Measurements from ENCODE around the gene CHRNA9. TPM values are rescaled to one million over a fixed set of nuclear protein-coding genes. Genes with fewer than 3 reads are reported as not detected.
A peak's percentile ranks its signal among the peaks of the same experiment; 100 is the strongest.

The CHRNA9 gene
- polyA plus RNA-seq, 1 donor (not counting 4 experiments of a cell fraction or from before 2014, with no cell fraction given), result 0.03 TPM

- TF ChIP-seq CTCF (optimal IDR thresholded peaks at IDR 0.05 in 1 of 3, IDR thresholded peaks at IDR 0.05 in 1 of 3, conservative IDR thresholded peaks at IDR 0.05 in 1 of 3; ENCODE audit: extremely low read depth in 1 of 3, insufficient read depth in 2 of 3, low read length in 3 of 3) (no peak), EZH2 (IDR thresholded peaks at IDR 0.05; ENCODE audit: low read length) (no peak)
- Histone ChIP-seq H3K4me3 (ENCODE audit: control insufficient read depth in 2 of 3, extremely low read depth in 1 of 3, insufficient read depth in 2 of 3, low read depth in 1 of 3, low read length in 3 of 3) (no peak overlapping the region), H3K27ac (ENCODE audit: control insufficient read depth, insufficient read depth, low read length) (no peak overlapping the region), H3K4me2 (ENCODE audit: control insufficient read depth, extremely low read depth, insufficient read depth, low read depth, low read length) (no peak overlapping the region), H4K20me1 (ENCODE audit: control insufficient read depth, extremely low read depth, insufficient read depth, low read length) (no peaks in the 10 kb centered on the region), H3K27me3 (ENCODE audit: control insufficient read depth, extremely low read depth, insufficient read depth, low read length) (no peaks in the 10 kb centered on the region), H3K9me1 (ENCODE audit: control insufficient read depth, extremely low read depth, insufficient read depth, low read length) (no peaks in the 10 kb centered on the region), H3K79me2 (ENCODE audit: control insufficient read depth, insufficient read depth, low read length) (no peaks in the 10 kb centered on the region), H3K4me1 (ENCODE audit: control insufficient read depth, extremely low read depth, insufficient read depth, low read length) (peaks cover 21% of the 10 kb centered on the region), H3K36me3 (ENCODE audit: control insufficient read depth in 2 of 2, extremely low read depth in 1 of 2, insufficient read depth in 2 of 2, low read length in 2 of 2) (no peaks in the 10 kb centered on the region), H3K9me3 (ENCODE audit: control insufficient read depth, low read depth, low read length) (no peaks in the 10 kb centered on the region), H2AFZ (ENCODE audit: control insufficient read depth, low read length) (no peak overlapping the region), H3K9ac (ENCODE audit: control insufficient read depth, extremely low read depth, insufficient read depth, low read length) (no peak overlapping the region)
- DNase-seq (ENCODE audit: low read depth, low spot score) (no peak), FAIRE-seq (no peak)
- dilution Hi-C loops (cut with MboI; ENCODE audit: extremely low pct_ligation_motif_present, low sequenced_read_pairs), result no loop called here
Measured at GRCh38 chr4:40323866-40324265, 11.3 kb upstream of the CHRNA9 start.

- H3K9ac ChIP-seq (ENCODE audit: control insufficient read depth, extremely low read depth, insufficient read depth, low read length), result no peak overlapping the region
- no peak overlapping the region for H3K27ac ChIP-seq (ENCODE audit: control insufficient read depth, insufficient read depth, low read length)
- H3K4me2 ChIP-seq (ENCODE audit: control insufficient read depth, extremely low read depth, insufficient read depth, low read depth, low read length), result no peak overlapping the region
- TF ChIP-seq CTCF (optimal IDR thresholded peaks at IDR 0.05 in 1 of 3, IDR thresholded peaks at IDR 0.05 in 1 of 3, conservative IDR thresholded peaks at IDR 0.05 in 1 of 3; ENCODE audit: extremely low read depth in 1 of 3, insufficient read depth in 2 of 3, low read length in 3 of 3) (peak; percentile 74 to 83 (median 83)), EZH2 (IDR thresholded peaks at IDR 0.05; ENCODE audit: low read length) (no peak)
- no peak overlapping the region for H3K4me3 ChIP-seq (ENCODE audit: control insufficient read depth in 2 of 3, extremely low read depth in 1 of 3, insufficient read depth in 2 of 3, low read depth in 1 of 3, low read length in 3 of 3)
- peaks cover 21% of the 10 kb centered on the region for H3K4me1 ChIP-seq (ENCODE audit: control insufficient read depth, extremely low read depth, insufficient read depth, low read length)
- no peaks in the 10 kb centered on the region for H4K20me1 ChIP-seq (ENCODE audit: control insufficient read depth, extremely low read depth, insufficient read depth, low read length)
- no peaks in the 10 kb centered on the region for H3K9me1 ChIP-seq (ENCODE audit: control insufficient read depth, extremely low read depth, insufficient read depth, low read length)
- DNase-seq (ENCODE audit: low read depth, low spot score), result peak; percentile 40
- H3K79me2 ChIP-seq (ENCODE audit: control insufficient read depth, insufficient read depth, low read length), result no peaks in the 10 kb centered on the region
- no peaks in the 10 kb centered on the region for H3K27me3 ChIP-seq (ENCODE audit: control insufficient read depth, extremely low read depth, insufficient read depth, low read length)
- no peaks in the 10 kb centered on the region for H3K36me3 ChIP-seq (ENCODE audit: control insufficient read depth in 2 of 2, extremely low read depth in 1 of 2, insufficient read depth in 2 of 2, low read length in 2 of 2)
- FAIRE-seq, result no peak
- H3K9me3 ChIP-seq (ENCODE audit: control insufficient read depth, low read depth, low read length), result no peaks in the 10 kb centered on the region
- dilution Hi-C loops (cut with MboI; ENCODE audit: extremely low pct_ligation_motif_present, low sequenced_read_pairs), result no loop called here
- no peak overlapping the region for H2AFZ ChIP-seq (ENCODE audit: control insufficient read depth, low read length)
Measured at GRCh38 chr4:40325406-40326019, 9.6 kb upstream of the CHRNA9 start.

Data from keratinocyte (primary cell).